ENCODE data around the gene CCDC180. TPM values are rescaled to one million over a fixed set of nuclear protein-coding genes. Genes with fewer than 3 reads are reported as not detected.

The CCDC180 gene
- polyA plus RNA-seq, 1 donor from 2014 or later: 5.8 TPM

DNA sequence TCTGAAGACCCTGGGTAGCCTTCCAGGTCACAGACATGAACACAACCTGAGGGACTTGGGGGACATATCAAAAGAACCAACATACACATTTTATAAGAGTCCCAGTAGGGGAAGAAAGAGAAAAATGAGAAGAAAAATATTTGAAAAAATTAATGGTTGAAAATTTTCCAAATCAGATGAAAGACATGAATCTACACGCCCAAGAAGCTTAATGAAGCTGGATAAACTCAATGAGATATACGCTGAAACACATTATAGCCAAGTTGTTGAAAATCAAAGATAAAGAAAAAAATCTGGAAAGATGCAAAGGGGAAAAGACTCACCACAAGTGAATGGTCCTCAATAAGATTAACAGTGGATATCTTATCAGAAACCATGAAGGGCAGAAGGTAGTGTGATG, 9.6 kb upstream of the CCDC180 start:
- H2AFZ ChIP-seq (ENCODE audit: low read depth, low read length): no peak overlapping the region
- no peak overlapping the region for H3K4me3 ChIP-seq (ENCODE audit: low read length)
- TF ChIP-seq, protein P1, sequence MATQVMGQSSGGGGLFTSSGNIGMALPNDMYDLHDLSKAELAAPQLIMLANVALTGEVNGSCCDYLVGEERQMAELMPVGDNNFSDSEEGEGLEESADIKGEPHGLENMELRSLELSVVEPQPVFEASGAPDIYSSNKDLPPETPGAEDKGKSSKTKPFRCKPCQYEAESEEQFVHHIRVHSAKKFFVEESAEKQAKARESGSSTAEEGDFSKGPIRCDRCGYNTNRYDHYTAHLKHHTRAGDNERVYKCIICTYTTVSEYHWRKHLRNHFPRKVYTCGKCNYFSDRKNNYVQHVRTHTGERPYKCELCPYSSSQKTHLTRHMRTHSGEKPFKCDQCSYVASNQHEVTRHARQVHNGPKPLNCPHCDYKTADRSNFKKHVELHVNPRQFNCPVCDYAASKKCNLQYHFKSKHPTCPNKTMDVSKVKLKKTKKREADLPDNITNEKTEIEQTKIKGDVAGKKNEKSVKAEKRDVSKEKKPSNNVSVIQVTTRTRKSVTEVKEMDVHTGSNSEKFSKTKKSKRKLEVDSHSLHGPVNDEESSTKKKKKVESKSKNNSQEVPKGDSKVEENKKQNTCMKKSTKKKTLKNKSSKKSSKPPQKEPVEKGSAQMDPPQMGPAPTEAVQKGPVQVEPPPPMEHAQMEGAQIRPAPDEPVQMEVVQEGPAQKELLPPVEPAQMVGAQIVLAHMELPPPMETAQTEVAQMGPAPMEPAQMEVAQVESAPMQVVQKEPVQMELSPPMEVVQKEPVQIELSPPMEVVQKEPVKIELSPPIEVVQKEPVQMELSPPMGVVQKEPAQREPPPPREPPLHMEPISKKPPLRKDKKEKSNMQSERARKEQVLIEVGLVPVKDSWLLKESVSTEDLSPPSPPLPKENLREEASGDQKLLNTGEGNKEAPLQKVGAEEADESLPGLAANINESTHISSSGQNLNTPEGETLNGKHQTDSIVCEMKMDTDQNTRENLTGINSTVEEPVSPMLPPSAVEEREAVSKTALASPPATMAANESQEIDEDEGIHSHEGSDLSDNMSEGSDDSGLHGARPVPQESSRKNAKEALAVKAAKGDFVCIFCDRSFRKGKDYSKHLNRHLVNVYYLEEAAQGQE (IDR thresholded peaks at IDR 0.05; ENCODE audit: borderline replicate concordance): no peak
- TF ChIP-seq EP300 (conservative IDR thresholded peaks at IDR 0.05; ENCODE audit: poor library complexity, severe bottlenecking) (no peak), RAD21 (conservative IDR thresholded peaks at IDR 0.05) (no peak), MXI1 (conservative IDR thresholded peaks at IDR 0.05; ENCODE audit: poor library complexity, severe bottlenecking) (no peak), SMC3 (conservative IDR thresholded peaks at IDR 0.05; ENCODE audit: poor library complexity) (no peak), TAF1 (IDR thresholded peaks at IDR 0.05; ENCODE audit: low read depth) (no peak), POLR2AphosphoS5 (IDR thresholded peaks at IDR 0.05) (no peak), EZH2 (IDR thresholded peaks at IDR 0.05; ENCODE audit: borderline replicate concordance, insufficient read depth, low read length, poor library complexity, severe bottlenecking) (no peak)
- TF ChIP-seq, protein P2, sequence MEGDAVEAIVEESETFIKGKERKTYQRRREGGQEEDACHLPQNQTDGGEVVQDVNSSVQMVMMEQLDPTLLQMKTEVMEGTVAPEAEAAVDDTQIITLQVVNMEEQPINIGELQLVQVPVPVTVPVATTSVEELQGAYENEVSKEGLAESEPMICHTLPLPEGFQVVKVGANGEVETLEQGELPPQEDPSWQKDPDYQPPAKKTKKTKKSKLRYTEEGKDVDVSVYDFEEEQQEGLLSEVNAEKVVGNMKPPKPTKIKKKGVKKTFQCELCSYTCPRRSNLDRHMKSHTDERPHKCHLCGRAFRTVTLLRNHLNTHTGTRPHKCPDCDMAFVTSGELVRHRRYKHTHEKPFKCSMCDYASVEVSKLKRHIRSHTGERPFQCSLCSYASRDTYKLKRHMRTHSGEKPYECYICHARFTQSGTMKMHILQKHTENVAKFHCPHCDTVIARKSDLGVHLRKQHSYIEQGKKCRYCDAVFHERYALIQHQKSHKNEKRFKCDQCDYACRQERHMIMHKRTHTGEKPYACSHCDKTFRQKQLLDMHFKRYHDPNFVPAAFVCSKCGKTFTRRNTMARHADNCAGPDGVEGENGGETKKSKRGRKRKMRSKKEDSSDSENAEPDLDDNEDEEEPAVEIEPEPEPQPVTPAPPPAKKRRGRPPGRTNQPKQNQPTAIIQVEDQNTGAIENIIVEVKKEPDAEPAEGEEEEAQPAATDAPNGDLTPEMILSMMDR (IDR thresholded peaks at IDR 0.05; ENCODE audit: poor library complexity, severe bottlenecking): no peak
- no peaks in the 10 kb centered on the region for H3K79me2 ChIP-seq (replicated peaks; ENCODE audit: insufficient read depth, low read length)
- H3K4me2 ChIP-seq (ENCODE audit: low read length): no peak overlapping the region
- no peak overlapping the region for H3K9ac ChIP-seq (ENCODE audit: low read length)
- H3K27ac ChIP-seq (ENCODE audit: low read length): no peak overlapping the region
- no peaks in the 10 kb centered on the region for H3K9me2 ChIP-seq (ENCODE audit: insufficient read depth, low read length)
- no peaks in the 10 kb centered on the region for H3K9me3 ChIP-seq (ENCODE audit: low read length)
- no peaks in the 10 kb centered on the region for H3F3A ChIP-seq (ENCODE audit: insufficient read depth, low read length, poor library complexity, severe bottlenecking)
- no peaks in the 10 kb centered on the region for H3K36me3 ChIP-seq (ENCODE audit: insufficient read depth, low read length)
- H4K20me1 ChIP-seq (ENCODE audit: insufficient read depth): no peaks in the 10 kb centered on the region
- H3K27me3 ChIP-seq (ENCODE audit: insufficient read depth, low read depth, low read length): no peaks in the 10 kb centered on the region

DNA sequence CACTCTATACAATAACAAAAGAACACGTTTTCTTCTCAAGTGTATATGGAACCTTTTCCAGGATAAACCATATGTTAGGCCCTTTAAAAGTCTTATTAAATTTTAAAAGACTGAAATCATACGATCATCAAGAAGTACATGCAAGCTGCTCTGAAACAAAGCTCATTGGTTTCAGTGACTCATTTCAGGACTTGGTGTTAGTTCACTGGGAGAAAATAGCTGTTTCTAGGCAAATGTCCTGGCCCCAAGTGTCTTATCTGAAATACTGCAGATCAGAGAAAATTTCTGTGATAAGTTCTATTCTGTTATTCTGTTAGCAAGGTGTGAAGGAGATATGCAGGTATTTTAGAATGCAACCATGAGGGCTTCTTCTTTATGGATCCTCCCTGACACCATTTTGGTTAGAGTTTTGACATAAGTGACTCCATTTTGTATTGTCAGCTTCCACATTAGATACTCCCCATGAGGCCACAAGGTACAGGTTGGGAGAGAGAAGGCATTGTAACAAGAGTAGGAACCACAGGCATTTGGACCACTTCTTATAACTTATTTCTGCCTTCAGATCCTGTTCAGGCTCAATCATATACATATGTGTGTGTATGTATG, 7.5 kb upstream of the CCDC180 start:
- H3K9me2 ChIP-seq (ENCODE audit: insufficient read depth, low read length): no peaks in the 10 kb centered on the region
- H3F3A ChIP-seq (ENCODE audit: insufficient read depth, low read length, poor library complexity, severe bottlenecking): no peaks in the 10 kb centered on the region
- TF ChIP-seq MXI1 (conservative IDR thresholded peaks at IDR 0.05; ENCODE audit: poor library complexity, severe bottlenecking) (no peak), EZH2 (IDR thresholded peaks at IDR 0.05; ENCODE audit: borderline replicate concordance, insufficient read depth, low read length, poor library complexity, severe bottlenecking) (no peak), EP300 (conservative IDR thresholded peaks at IDR 0.05; ENCODE audit: poor library complexity, severe bottlenecking) (no peak), POLR2AphosphoS5 (IDR thresholded peaks at IDR 0.05) (no peak), SMC3 (conservative IDR thresholded peaks at IDR 0.05; ENCODE audit: poor library complexity) (no peak), TAF1 (IDR thresholded peaks at IDR 0.05; ENCODE audit: low read depth) (no peak), RAD21 (conservative IDR thresholded peaks at IDR 0.05) (no peak)
- TF ChIP-seq, protein P2 (IDR thresholded peaks at IDR 0.05; ENCODE audit: poor library complexity, severe bottlenecking): no peak
- TF ChIP-seq, protein P1 (IDR thresholded peaks at IDR 0.05; ENCODE audit: borderline replicate concordance): no peak
- H3K36me3 ChIP-seq (ENCODE audit: insufficient read depth, low read length): no peaks in the 10 kb centered on the region
- no peak overlapping the region for H2AFZ ChIP-seq (ENCODE audit: low read depth, low read length)
- no peak overlapping the region for H3K9ac ChIP-seq (ENCODE audit: low read length)
- H3K27ac ChIP-seq (ENCODE audit: low read length): no peak overlapping the region
- H3K4me3 ChIP-seq (ENCODE audit: low read length): no peak overlapping the region
- H3K4me2 ChIP-seq (ENCODE audit: low read length): no peak overlapping the region
- H4K20me1 ChIP-seq (ENCODE audit: insufficient read depth): no peaks in the 10 kb centered on the region
- peaks cover 2% of the 10 kb centered on the region for H3K9me3 ChIP-seq (ENCODE audit: low read length)
- no peaks in the 10 kb centered on the region for H3K79me2 ChIP-seq (replicated peaks; ENCODE audit: insufficient read depth, low read length)
- no peaks in the 10 kb centered on the region for H3K27me3 ChIP-seq (ENCODE audit: insufficient read depth, low read depth, low read length)
